T-helper 17 cell (primary cell): ENCODE results near the gene SLC24A3. TPM values are rescaled to one million over a fixed set of nuclear protein-coding genes. Genes with fewer than 3 reads are reported as not detected.

Experiments
- ATAC-seq: fragments of 150-1000 bp; cut with Tn5 transposase; 2 replicates; pipeline ENCODE4 v1.10.0; 2021; ENCODE audit warnings: mild to moderate bottlenecking, moderate library complexity
- DNase-seq, 3 donors: peaks; one replicate each; pipeline versions ENCODE4 v3.0.0 to v3.0.0-alpha.2; 2020 to 2021
- H3K9me3 ChIP-seq: one replicate; pipeline ENCODE4 v1.7.0; 2013; ENCODE audit warnings: low read length, mild to moderate bottlenecking; ENCODE audit not compliant: control insufficient read depth, poor library complexity, severe bottlenecking
- H3K27ac Mint-ChIP-seq: one replicate; pipeline ENCODE4 v1.8.0; 2022; ENCODE audit warnings: mild to moderate bottlenecking, moderate library complexity, mixed read lengths
- H3K27me3 Mint-ChIP-seq: one replicate; pipeline ENCODE4 v1.8.0; 2022; ENCODE audit warnings: mixed read lengths
- H3K36me3 Mint-ChIP-seq: one replicate; pipeline ENCODE4 v1.8.0; 2022; ENCODE audit warnings: low read depth, mixed read lengths
- H3K4me1 Mint-ChIP-seq: one replicate; pipeline ENCODE4 v1.8.0; 2022; ENCODE audit warnings: mild to moderate bottlenecking, mixed read lengths
- H3K4me3 Mint-ChIP-seq: one replicate; pipeline ENCODE4 v1.8.0; 2022; ENCODE audit warnings: mild to moderate bottlenecking, moderate library complexity, mixed read lengths
- total RNA-seq, 4 donors: library from RNA in 2 of 4; stranded (reverse) in 2 of 4; gene quantifications; one replicate each; pipeline ENCODE4 v1.2.3 and lab custom pipeline; 2022 to 2026

SLC24A3 gene
- total RNA-seq, 2 donors from 2014 or later: 0.37 to 6.1 TPM

GRCh38 chr20:19502169-19502568 is 289.7 kb downstream of the SLC24A3 start:
- Mint-ChIP-seq H3K27me3 (no peaks in the 10 kb centered on the region), H3K4me1 (no peaks in the 10 kb centered on the region), H3K27ac (no peak overlapping the region), H3K4me3 (no peak overlapping the region), H3K36me3 (no peaks in the 10 kb centered on the region)
- DNase-seq: no peak
- ATAC-seq: no peak
- H3K9me3 ChIP-seq: no peaks in the 10 kb centered on the region

DNA sequence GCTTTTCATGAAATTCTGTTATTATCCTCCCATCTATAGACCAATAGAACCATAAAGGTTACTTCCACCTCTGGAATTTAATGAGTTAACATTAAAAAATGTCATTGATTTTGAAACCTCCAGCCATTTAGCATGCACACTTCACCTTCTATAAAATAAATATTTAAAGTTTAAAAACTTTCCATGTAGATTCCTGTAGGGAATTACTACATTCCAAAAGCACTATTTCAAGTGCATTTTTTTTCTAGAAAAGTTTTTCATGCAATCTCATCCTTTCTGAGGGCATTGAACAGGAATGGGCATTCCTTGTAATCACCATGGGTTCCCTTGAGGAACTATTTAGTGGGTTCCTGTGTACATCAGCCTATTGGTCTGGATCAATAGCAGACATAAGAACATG is 291.8 kb downstream of the SLC24A3 start:
- no peak overlapping the region for H3K27ac Mint-ChIP-seq
- H3K4me1 Mint-ChIP-seq: no peaks in the 10 kb centered on the region
- H3K36me3 Mint-ChIP-seq: no peaks in the 10 kb centered on the region
- DNase-seq (no peak), ATAC-seq (no peak)
- no peaks in the 10 kb centered on the region for H3K9me3 ChIP-seq
- no peak overlapping the region for H3K4me3 Mint-ChIP-seq
- no peaks in the 10 kb centered on the region for H3K27me3 Mint-ChIP-seq

DNA sequence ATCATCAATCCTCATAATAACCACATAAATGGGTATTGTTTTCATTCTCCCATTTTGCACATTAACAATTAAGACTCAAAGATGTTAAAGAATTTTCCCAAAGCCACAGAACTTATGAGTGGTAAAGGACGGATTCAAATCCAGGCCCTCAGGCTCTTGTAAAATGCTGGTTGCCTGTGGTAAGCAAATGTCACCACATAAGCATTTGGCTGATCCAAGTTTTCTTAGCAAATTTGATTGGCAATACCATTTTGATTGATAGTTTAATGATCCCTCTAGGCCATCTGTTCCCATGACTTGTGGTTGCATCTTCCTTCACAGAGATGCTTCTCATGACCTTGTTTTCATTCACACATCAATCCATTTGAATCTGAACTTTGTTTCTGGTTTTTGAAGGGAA is 293.6 kb downstream of the SLC24A3 start:
- DNase-seq (no peak), ATAC-seq (no peak)
- no peak overlapping the region for H3K27ac Mint-ChIP-seq
- H3K4me1 Mint-ChIP-seq: no peaks in the 10 kb centered on the region
- no peaks in the 10 kb centered on the region for H3K27me3 Mint-ChIP-seq
- H3K4me3 Mint-ChIP-seq: no peak overlapping the region
- H3K9me3 ChIP-seq: no peaks in the 10 kb centered on the region
- H3K36me3 Mint-ChIP-seq: no peaks in the 10 kb centered on the region

GRCh38 chr20:19508449-19508848 is 296.0 kb downstream of the SLC24A3 start:
- Mint-ChIP-seq H3K36me3 (no peaks in the 10 kb centered on the region), H3K4me3 (no peak overlapping the region), H3K27ac (no peak overlapping the region), H3K4me1 (no peaks in the 10 kb centered on the region), H3K27me3 (no peaks in the 10 kb centered on the region)
- no peak for ATAC-seq
- no peak for DNase-seq
- no peaks in the 10 kb centered on the region for H3K9me3 ChIP-seq

- no peaks in the 10 kb centered on the region for H3K27me3 Mint-ChIP-seq
- no peaks in the 10 kb centered on the region for H3K36me3 Mint-ChIP-seq
- no peaks in the 10 kb centered on the region for H3K4me1 Mint-ChIP-seq
- no peak for ATAC-seq
- no peak overlapping the region for H3K4me3 Mint-ChIP-seq
- no peak for DNase-seq
- no peak overlapping the region for H3K27ac Mint-ChIP-seq
- no peaks in the 10 kb centered on the region for H3K9me3 ChIP-seq
These were observed 298.2 kb downstream of the SLC24A3 start for GRCh38 chr20:19510611-19511010.

- no peaks in the 10 kb centered on the region for H3K4me1 Mint-ChIP-seq
- no peak for ATAC-seq
These were observed 299.5 kb downstream of the SLC24A3 start for GRCh38 chr20:19511931-19512330.

DNA sequence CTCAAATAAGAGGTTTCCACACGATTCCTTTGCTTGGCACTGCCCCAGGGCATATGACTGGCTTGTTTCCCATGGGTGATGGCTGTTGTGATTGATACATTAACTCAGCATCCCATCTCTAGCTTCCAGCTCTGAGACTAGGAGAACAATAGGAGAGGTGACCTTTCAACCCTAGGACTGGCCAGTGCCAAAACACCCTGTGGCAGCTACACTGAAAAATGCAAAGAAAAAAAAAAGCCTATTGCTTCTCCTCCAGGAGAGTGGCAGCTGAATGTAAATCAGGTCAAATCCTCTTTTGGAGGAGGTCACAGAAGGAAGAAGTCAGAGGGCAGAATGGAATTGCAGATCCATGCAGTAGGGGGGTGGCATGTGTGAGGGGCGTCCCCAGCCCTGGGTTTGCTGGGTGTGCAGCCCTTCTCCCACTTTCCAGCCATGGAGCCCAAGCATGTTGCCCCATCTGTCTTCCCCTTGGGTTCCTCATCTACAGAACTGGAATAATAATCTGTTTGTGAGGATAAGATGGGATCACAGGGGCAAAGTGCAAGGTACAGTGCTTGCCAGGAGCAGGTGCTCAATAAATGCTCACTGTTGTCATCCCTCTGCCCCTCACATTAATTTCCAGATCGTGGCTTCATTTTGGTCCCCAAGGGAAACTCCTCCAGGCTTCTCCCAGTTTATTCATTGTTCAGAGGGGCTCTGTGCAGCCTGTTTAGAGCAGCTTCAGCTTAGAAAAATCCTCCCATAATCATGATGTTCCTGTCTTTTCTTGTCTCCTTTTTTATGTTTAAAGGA is 300.6 kb downstream of the SLC24A3 start:
- Mint-ChIP-seq H3K4me3 (no peak overlapping the region), H3K27me3 (no peaks in the 10 kb centered on the region), H3K4me1 (no peaks in the 10 kb centered on the region), H3K36me3 (no peaks in the 10 kb centered on the region), H3K27ac (no peak overlapping the region)
- H3K9me3 ChIP-seq: no peaks in the 10 kb centered on the region
- ATAC-seq (no peak), DNase-seq (no peak)

More at GRCh38 chr20:19511931-19512330, 299.5 kb downstream of the SLC24A3 start:
- no peak overlapping the region for H3K4me3 Mint-ChIP-seq
- H3K27ac Mint-ChIP-seq: no peak overlapping the region
- no peaks in the 10 kb centered on the region for H3K36me3 Mint-ChIP-seq
- no peak for DNase-seq
- H3K27me3 Mint-ChIP-seq: no peaks in the 10 kb centered on the region
- H3K9me3 ChIP-seq: no peaks in the 10 kb centered on the region

DNA sequence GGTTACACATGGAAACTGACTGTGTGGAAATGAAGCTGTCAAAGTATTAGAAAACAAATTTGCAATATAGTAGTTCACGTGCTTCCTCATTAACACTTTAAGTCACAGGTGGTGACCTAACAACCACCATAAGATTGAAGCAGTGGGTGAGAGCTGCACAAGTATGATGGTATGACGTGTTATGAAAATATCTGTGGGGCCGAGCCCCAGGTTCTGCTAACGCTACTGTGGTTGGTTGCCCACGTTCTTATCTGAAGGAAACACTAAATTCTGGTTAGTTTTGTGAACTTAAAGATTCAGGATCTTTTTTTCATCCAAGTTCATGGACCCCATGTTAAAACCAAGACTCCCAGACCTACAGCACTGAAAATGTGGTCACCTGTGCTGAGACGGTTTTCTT is 302.6 kb downstream of the SLC24A3 start:
- no peaks in the 10 kb centered on the region for H3K4me1 Mint-ChIP-seq
- no peak overlapping the region for H3K27ac Mint-ChIP-seq
- DNase-seq: no peak
- H3K36me3 Mint-ChIP-seq: no peaks in the 10 kb centered on the region
- ATAC-seq: no peak
- H3K4me3 Mint-ChIP-seq: no peak overlapping the region
- H3K9me3 ChIP-seq: no peaks in the 10 kb centered on the region
- no peaks in the 10 kb centered on the region for H3K27me3 Mint-ChIP-seq

DNA sequence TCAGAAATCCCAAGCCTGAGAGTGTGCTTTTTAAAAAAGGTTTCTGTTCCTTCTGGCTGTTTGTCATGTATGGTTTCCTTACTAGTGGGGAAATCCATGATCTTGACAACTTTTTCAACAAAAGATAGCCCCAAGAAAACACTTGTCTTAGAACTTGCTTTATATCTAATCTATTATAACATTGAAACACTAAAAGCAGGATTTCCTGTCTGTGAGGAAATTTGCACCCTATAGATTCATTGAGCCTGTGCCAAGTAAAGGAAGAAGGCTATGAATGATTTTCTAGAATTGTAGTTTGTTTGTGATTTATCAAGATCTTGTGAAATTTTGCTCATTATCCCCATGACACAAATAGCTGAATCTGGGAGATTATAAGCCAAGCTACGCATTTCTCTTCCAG is 307.0 kb downstream of the SLC24A3 start:
- H3K27ac Mint-ChIP-seq: no peak overlapping the region

DNA sequence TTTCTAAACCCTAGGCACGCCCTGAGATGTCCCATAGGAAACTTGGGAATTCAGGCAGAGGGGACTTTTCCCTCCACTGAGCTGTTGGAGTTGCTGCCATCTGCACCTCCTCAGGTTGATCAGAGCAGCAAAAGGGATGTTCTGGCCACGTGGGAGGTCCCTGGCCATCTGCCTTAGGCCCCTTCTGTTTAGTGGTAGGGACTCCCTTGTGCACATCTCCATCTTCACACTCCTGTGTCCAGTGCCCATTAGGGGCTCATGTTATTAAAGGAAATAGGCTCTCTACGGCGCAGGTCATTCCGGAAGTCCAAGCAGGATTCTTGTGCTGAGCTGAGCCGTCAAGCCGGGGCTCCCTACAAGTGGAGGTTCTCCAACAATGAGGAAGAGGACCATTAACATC is 307.8 kb downstream of the SLC24A3 start:
- H3K9me3 ChIP-seq: no peaks in the 10 kb centered on the region
- Mint-ChIP-seq H3K27ac (no peak overlapping the region), H3K4me3 (no peak overlapping the region), H3K36me3 (no peaks in the 10 kb centered on the region), H3K4me1 (no peaks in the 10 kb centered on the region), H3K27me3 (peaks cover 5% of the 10 kb centered on the region)
- DNase-seq (no peak), ATAC-seq (no peak)

More for the DNA sequence above, 307.0 kb downstream of the SLC24A3 start:
- Mint-ChIP-seq H3K4me1 (no peaks in the 10 kb centered on the region), H3K36me3 (no peaks in the 10 kb centered on the region), H3K4me3 (no peak overlapping the region), H3K27me3 (no peaks in the 10 kb centered on the region)
- H3K9me3 ChIP-seq: no peaks in the 10 kb centered on the region
- ATAC-seq (no peak), DNase-seq (no peak)

GRCh38 chr20:19522071-19522801 is 309.8 kb downstream of the SLC24A3 start:
- no peak for ATAC-seq

DNA sequence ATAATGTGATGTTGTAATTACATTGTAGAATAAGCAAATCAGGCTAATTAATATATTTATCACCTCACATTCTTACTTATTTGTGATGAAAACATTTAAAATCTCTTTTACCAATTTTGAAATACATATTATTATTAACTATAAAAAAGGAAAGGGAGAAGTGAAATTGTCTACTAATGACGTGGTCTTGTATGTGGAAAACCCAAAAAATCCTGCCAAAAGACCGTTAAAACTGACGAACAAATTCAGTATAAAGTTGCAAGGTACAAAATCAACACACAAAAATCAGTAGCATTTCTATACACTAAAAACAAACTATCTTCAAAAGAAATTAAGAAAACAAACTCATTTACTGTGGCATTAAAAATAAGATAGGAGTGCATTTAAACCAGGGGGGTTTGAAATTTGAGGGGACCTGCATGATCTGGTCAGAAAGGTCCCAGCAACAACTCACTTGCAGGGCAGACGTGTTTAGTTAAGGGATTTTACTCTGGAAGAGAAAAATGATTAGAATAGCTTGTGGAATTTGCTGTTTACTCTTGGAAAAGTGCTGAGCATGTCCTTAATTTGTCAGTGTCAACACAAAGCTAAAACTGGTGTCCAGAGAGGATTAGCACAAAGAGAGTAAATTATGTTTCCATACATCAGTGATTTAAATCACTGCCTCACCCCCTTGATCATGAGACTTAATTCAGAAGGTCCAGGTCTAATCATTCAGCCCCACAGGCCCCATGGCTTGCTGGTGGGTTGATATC is 310.6 kb downstream of the SLC24A3 start:
- Mint-ChIP-seq H3K27me3 (peaks cover 5% of the 10 kb centered on the region), H3K4me3 (no peak overlapping the region), H3K36me3 (no peaks in the 10 kb centered on the region), H3K27ac (no peak overlapping the region), H3K4me1 (no peaks in the 10 kb centered on the region)
- no peaks in the 10 kb centered on the region for H3K9me3 ChIP-seq
- DNase-seq (no peak), ATAC-seq (no peak)

More at GRCh38 chr20:19522071-19522801, 309.8 kb downstream of the SLC24A3 start:
- peaks cover 5% of the 10 kb centered on the region for H3K27me3 Mint-ChIP-seq
- H3K4me1 Mint-ChIP-seq: no peaks in the 10 kb centered on the region
- no peak overlapping the region for H3K27ac Mint-ChIP-seq
- DNase-seq: no peak
- H3K36me3 Mint-ChIP-seq: no peaks in the 10 kb centered on the region
- no peaks in the 10 kb centered on the region for H3K9me3 ChIP-seq
- no peak overlapping the region for H3K4me3 Mint-ChIP-seq

GRCh38 chr20:19524691-19525090 is 312.2 kb downstream of the SLC24A3 start:
- peaks cover 5% of the 10 kb centered on the region for H3K27me3 Mint-ChIP-seq
- H3K4me1 Mint-ChIP-seq: no peaks in the 10 kb centered on the region
- H3K27ac Mint-ChIP-seq: no peak overlapping the region
- DNase-seq (no peak), ATAC-seq (no peak)
- no peaks in the 10 kb centered on the region for H3K9me3 ChIP-seq
- H3K4me3 Mint-ChIP-seq: no peak overlapping the region
- no peaks in the 10 kb centered on the region for H3K36me3 Mint-ChIP-seq
